Measurements from ENCODE around the gene ABCC12.

- no peak for TF ChIP-seq CHD2 (IDR thresholded peaks at IDR 0.05; ENCODE audit: borderline replicate concordance, low read depth, low read length)
- TF ChIP-seq POLR2A (IDR thresholded peaks at IDR 0.05; ENCODE audit: low read depth, low read length): no peak
Measured at GRCh38 chr16:48109475-48109874, 46.3 kb downstream of the ABCC12 start.

Measured in GM12878 (cell line).